ENCODE results near the gene C16orf54.
A peak's percentile ranks its signal among the peaks of the same experiment; 100 is the strongest.
"Not testable (repeated sequence)": the region's sequence is repeated elsewhere in the genome, so short reads cannot be mapped to it uniquely, and the experiment has no call there.

Gene C16orf54

GRCh38 chr16:29736764-29737163 is 9.0 kb downstream of the C16orf54 start:
- H3K4me3 ChIP-seq (ENCODE audit: control insufficient read depth, low read depth, low read length) = no peak overlapping the region
- TF ChIP-seq CTCF (IDR thresholded peaks at IDR 0.05; ENCODE audit: control insufficient read depth, insufficient read depth, low read depth, low read length, missing control alignments) = no peak
- no peak for DNase-seq (ENCODE audit: low read depth)

- TF ChIP-seq CTCF (IDR thresholded peaks at IDR 0.05; ENCODE audit: control insufficient read depth, insufficient read depth, low read depth, low read length, missing control alignments) = no peak
- H3K4me3 ChIP-seq (ENCODE audit: control insufficient read depth, low read depth, low read length) = no peak overlapping the region
- no peak for DNase-seq (ENCODE audit: low read depth)
These were observed 9.7 kb downstream of the C16orf54 start for GRCh38 chr16:29736112-29736511.

- DNase-seq (ENCODE audit: low read depth) = no peak
- H3K4me3 ChIP-seq (ENCODE audit: control insufficient read depth, low read depth, low read length) = no peak overlapping the region
- no peak for TF ChIP-seq CTCF (IDR thresholded peaks at IDR 0.05; ENCODE audit: control insufficient read depth, insufficient read depth, low read depth, low read length, missing control alignments)
These were observed 11.0 kb downstream of the C16orf54 start for GRCh38 chr16:29734786-29735185.

- not testable (repeated sequence) for H3K4me3 ChIP-seq (ENCODE audit: control insufficient read depth, low read depth, low read length); DNase-seq (ENCODE audit: low read depth)
These were observed 13.8 kb downstream of the C16orf54 start for GRCh38 chr16:29731768-29732601.

- no peak overlapping the region for H3K4me3 ChIP-seq (ENCODE audit: control insufficient read depth, low read depth, low read length)
- no peak for TF ChIP-seq CTCF (IDR thresholded peaks at IDR 0.05; ENCODE audit: control insufficient read depth, insufficient read depth, low read depth, low read length, missing control alignments)
- no peak for DNase-seq (ENCODE audit: low read depth)
These were observed 15.1 kb downstream of the C16orf54 start for GRCh38 chr16:29730649-29731048.

GRCh38 chr16:29729116-29729521 is 16.7 kb downstream of the C16orf54 start:
- DNase-seq (ENCODE audit: low read depth) = peak; percentile 7
- H3K4me3 ChIP-seq (ENCODE audit: control insufficient read depth, low read depth, low read length) = no peak overlapping the region
- TF ChIP-seq CTCF (IDR thresholded peaks at IDR 0.05; ENCODE audit: control insufficient read depth, insufficient read depth, low read depth, low read length, missing control alignments) = peak; percentile 73

GRCh38 chr16:29727452-29727851 is 18.3 kb downstream of the C16orf54 start:
- TF ChIP-seq CTCF (IDR thresholded peaks at IDR 0.05; ENCODE audit: control insufficient read depth, insufficient read depth, low read depth, low read length, missing control alignments) = no peak
- no peak for DNase-seq (ENCODE audit: low read depth)
- no peak overlapping the region for H3K4me3 ChIP-seq (ENCODE audit: control insufficient read depth, low read depth, low read length)

Data from AG09309 (cell line).